Stimulated activated CD8-positive, alpha-beta memory T cell treated with anti-CD3 and anti-CD28 coated beads, Interleukin-4, amount 100 ng/mL, for 4 hours (primary cell): ENCODE measurements around the gene HADHA.
A peak's percentile ranks its signal among the peaks of the same experiment; 100 is the strongest.

Experiments used
- DNase-seq, 2 donors: peaks; one replicate each; pipeline ENCODE4 v3.0.0-alpha.2; 2020; ENCODE audit warnings: low read depth in 2 of 2, low spot score in 1 of 2

Gene HADHA

GRCh38 chr2:26245810-26246209 is 1.4 kb upstream of the HADHA start:
- no peak for DNase-seq

DNA sequence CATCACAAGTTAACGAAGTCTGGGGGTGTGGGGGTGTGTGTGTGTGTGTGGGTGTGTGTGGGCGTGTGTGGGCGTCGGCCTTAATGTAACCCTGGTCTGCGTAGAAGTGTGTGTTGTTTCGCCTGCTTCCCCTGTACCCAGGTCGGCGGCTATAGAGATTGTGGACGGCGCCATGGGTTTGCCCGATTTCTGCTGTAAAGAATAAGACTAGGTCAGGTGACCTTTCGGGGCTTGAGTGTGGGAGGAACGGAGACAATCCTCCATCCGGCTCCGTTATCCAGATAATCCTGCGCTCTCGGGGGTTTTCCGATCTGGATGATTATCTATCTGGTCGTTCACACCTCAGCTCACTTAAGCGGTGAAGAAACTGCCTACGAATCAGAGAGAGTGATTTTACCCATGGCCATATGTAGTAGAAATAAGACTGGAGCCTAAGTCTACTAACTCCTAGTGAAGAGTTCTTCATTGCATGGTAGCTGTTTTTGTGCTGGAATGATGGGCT is 850 bp upstream of the HADHA start:
- peak; percentile 29 to 31 for DNase-seq

GRCh38 chr2:26243470-26244308 is 743 bp downstream of the HADHA start:
- DNase-seq, result peak in 1 of 2 donors; percentile 6

GRCh38 chr2:26241928-26242436 is 2.5 kb downstream of the HADHA start:
- no peak for DNase-seq

GRCh38 chr2:26238311-26238958 is 6.0 kb downstream of the HADHA start:
- no peak for DNase-seq

- DNase-seq, result no peak
Measured at GRCh38 chr2:26237868-26238267, 6.6 kb downstream of the HADHA start.

DNA sequence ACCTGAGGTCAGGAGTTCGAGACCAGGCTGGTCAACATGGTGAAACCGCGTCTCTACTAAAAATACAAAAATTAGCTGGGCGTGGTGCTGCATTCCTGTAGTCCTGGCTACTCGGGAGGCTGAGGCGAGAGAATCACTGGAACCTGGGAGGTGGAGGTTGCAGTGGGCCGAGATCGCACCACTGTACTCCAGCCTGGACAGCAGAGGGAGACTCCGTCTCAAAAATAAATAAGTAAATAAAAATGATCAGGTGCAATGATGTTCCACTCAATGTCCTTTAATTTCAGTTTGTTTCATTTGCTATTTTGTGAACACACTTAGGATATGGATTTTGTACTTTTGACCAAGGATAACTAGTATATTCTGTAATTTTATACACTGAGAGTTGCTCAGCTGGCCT is 9.3 kb downstream of the HADHA start:
- no peak for DNase-seq

DNA sequence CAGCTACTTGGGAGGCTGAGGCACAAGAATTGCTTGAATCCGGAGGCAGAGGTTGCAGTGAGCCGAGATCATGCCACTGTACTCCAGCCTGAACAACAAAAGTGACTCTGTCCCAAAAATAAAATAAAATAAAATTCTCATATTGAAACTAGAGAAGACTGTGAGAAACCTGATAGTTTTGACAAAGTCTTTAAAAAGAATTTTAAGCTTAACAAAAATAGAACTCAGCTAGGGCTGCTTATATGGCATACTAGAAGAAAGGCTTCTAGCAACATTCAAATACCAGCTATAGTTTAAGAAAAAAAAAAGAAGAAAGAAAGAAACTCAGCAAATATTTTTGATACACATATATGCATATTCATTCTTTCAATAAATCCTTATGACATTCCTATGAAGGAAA is 13.6 kb downstream of the HADHA start:
- no peak for DNase-seq

DNA sequence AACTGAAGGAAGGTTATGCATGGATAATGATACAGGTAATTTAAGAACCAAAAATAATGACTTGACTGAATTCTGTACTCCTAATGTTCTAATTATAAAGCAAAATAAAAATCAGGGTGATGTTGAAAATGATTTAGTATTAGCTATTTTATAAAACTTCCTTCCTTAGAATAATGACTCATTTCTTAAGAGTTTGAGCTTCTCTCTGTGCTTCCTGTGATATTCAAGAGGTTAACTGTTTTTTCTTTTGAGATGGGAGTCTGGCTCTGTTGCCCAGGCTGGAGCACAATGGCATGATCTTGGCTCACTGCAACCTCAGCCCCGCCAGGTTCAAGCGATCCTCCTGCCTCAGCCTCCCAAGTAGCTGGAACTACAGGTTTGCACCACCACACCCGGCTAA is 14.8 kb downstream of the HADHA start:
- no peak for DNase-seq

DNA sequence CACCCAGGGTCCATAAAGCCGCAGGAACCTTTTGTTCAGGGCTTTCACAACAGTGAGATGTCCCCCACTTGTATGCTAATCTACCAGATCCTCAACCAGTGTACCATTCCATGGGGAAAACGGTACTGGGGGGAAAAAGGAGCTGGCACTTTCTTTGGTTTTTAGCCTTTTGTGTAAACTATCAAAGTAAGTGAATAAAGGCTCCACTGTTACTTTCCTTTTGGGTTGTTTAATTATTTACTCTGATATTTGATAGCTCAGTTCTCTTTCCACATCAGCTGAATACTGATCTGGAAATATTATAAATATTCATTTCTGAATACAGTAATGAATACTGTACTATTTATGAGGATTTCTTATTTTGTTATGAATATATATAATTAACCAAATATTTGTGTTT is 20.3 kb downstream of the HADHA start:
- no peak for DNase-seq

GRCh38 chr2:26223018-26223417 is 21.4 kb downstream of the HADHA start:
- DNase-seq, result no peak

GRCh38 chr2:26217720-26218119 is 26.7 kb downstream of the HADHA start:
- no peak for DNase-seq

DNA sequence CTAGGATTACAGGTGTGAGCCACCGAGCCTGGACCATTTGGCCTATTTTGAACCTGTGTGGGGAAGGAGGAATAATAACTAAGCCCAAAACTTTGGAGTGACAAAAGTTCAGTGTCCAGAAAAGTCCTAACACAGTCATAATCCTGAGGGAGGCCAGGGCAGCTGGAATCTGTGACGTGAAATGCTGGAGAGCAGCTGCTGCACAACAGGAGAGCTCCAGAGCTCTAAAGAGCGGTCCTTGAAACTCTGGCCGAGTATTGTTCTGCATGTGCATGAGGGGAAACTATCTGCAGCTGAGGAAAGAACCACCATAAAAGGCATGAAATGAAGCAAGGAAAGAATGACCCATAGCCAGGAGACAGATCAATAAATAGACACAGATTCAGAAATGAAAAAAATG is 27.8 kb downstream of the HADHA start:
- no peak for DNase-seq

DNA sequence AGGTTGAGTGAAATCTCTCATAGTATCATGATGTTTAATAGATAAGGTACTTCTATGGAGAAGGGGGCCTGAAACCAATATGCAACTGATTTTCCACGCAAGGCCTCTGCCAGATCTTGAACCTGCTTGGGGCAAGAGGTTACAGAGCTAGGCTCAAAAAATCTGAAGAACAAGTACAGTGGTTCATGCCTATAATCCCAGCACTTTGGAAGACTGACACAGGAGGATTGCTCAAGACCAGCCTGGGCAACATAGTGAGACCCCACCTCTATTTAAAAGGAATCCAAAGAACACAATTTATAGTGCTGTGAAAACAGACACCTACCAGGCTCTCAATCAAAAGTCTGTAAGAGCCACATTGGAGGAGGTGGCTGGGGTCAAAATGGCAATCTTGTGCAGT is 28.6 kb downstream of the HADHA start:
- no peak for DNase-seq

- DNase-seq, result no peak
Measured at GRCh38 chr2:26214759-26215158, 29.7 kb downstream of the HADHA start.

GRCh38 chr2:26212011-26212410 is 32.4 kb downstream of the HADHA start:
- DNase-seq, result no peak

DNA sequence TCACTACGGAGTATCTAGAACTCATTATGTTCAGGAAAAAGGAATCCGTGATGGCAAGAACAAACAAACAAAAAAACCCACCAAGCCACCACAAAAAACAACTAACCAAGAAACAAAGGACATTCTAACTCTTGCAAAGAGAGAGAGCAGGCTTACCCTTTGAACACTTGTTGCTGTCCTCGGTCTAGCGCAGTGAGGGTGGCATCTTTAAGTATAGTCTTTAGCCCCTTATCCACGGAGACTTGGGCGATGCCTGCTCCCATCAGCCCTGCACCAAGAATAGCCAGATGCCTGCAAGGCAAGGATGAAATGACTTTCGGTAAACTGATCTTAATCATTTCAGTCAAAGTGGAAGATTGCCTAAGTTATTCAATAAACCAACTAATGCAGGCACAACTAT is 40.5 kb downstream of the HADHA start:
- no peak for DNase-seq

- DNase-seq, result no peak
Measured at GRCh38 chr2:26202981-26203490, 41.4 kb downstream of the HADHA start.

DNA sequence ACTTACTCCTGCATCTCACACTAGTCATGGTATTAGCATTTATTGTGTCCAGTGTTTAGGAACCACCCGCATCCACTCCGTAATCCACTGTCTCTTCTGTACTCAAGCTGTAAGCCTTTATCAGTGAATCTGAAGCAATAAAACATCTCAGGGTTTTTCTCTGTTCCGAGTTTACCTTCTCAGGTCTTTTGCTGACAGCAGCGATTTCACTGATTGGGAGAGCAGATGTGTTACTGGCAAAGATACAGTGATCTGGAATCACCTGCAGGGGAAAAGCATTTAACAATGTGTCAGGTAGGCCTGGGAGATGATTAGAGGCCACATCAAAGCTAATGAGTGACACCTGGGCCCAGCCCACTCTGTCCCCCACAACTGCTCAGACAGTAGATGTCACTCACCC is 46.9 kb downstream of the HADHA start:
- DNase-seq, result no peak

- no peak for DNase-seq
Measured at GRCh38 chr2:26196683-26197418, 47.6 kb downstream of the HADHA start.
